Activated B cell treated with CpG ODN at 0.5 μM for 24 hours (primary cell): Measurements from ENCODE around the gene ARHGAP32. TPM values are rescaled to one million over a fixed set of nuclear protein-coding genes. Genes with fewer than 3 reads are reported as not detected.

Experiments used
- ATAC-seq: fragments of 200-7000 bp; cut with Tn5 transposase; one replicate; pipeline ENCODE4 v1.10.0; 2021; ENCODE audit warnings: low read depth, mild to moderate bottlenecking, moderate library complexity
- CTCF ChIA-PET: fragments of 350-600 bp; sonication (Branson Sonifier 250); formaldehyde crosslinking; loops from one replicate; lab custom pipeline; 2021; ENCODE audit warnings: antibody characterized with exemption; lab: Charles Lee
- POLR2A ChIA-PET: fragments of 350-600 bp; sonication (Branson Sonifier 250); formaldehyde crosslinking; loops from one replicate; lab custom pipeline; 2021; ENCODE audit warnings: antibody characterized with exemption; lab: Charles Lee
- DNase-seq: peaks from one replicate; pipeline ENCODE4 v3.0.0; 2022
- H3K27ac Mint-ChIP-seq: one replicate; pipeline ENCODE4 v1.8.0; 2020; ENCODE audit warnings: mixed read lengths
- H3K27me3 Mint-ChIP-seq: one replicate; pipeline ENCODE4 v1.8.0; 2021; ENCODE audit warnings: mixed read lengths
- H3K36me3 Mint-ChIP-seq: one replicate; pipeline ENCODE4 v1.8.0; 2021; ENCODE audit warnings: low read depth, mixed read lengths
- H3K4me1 Mint-ChIP-seq: one replicate; pipeline ENCODE4 v1.8.0; 2021; ENCODE audit warnings: mixed read lengths
- H3K4me3 Mint-ChIP-seq: one replicate; pipeline ENCODE4 v1.8.0; 2020; ENCODE audit warnings: mild to moderate bottlenecking, mixed read lengths
- H3K9me3 Mint-ChIP-seq: one replicate; pipeline ENCODE4 v1.8.0; 2020; ENCODE audit warnings: mixed read lengths
- intact Hi-C: fragments of 100-400 bp; cut with micrococcal nuclease; formaldehyde crosslinking; loops from one replicate; pipeline ENCODE4 v1.15.1; 2024
- total RNA-seq: library from RNA; stranded (reverse); gene quantifications from 2 replicates; pipeline ENCODE4 v1.2.3, GENCODE V29; 2022
- TF ChIP-seq, protein P1 (sequence below): fragments of 200-600 bp; IDR thresholded peaks from one replicate; pipeline ENCODE4 v1.8.0; 2022; ENCODE audit warnings: antibody characterized with exemption, mild to moderate bottlenecking

ARHGAP32 gene
- total RNA-seq, 1 donor from 2014 or later = 6.0 TPM

DNA sequence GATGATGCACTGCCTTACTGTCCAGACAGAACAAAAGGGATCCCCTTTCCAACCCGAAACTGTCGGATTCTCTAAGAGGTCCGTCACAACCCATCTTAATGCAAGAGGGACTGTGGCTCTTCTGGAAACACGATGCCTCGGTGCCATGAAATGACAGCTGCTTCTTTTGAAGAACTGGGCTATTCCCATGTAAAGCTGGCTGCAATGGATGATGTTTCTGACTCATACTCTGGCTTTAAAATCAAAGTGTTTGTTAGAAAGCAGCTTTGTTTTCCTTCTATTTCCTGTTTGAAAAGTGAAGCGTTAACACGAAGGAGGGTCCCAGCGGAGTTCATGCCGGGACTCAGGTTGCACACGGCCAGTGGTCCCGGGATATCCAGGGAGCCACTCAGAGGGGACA is 252.5 kb downstream of the ARHGAP32 start:
- Mint-ChIP-seq H3K4me1 (no peaks in the 10 kb centered on the region), H3K27ac (no peak overlapping the region), H3K27me3 (peaks cover 21% of the 10 kb centered on the region), H3K4me3 (no peak overlapping the region), H3K9me3 (no peaks in the 10 kb centered on the region), H3K36me3 (no peaks in the 10 kb centered on the region)
- intact Hi-C loops = no loop called here
- ChIA-PET POLR2A (no interaction called here), CTCF (interaction anchor here (1.4 kb wide), 1 partner anchor 17 kb away, joined by 5 read pairs; no protein-coding TSS in a partner anchor)
- TF ChIP-seq, protein P1, sequence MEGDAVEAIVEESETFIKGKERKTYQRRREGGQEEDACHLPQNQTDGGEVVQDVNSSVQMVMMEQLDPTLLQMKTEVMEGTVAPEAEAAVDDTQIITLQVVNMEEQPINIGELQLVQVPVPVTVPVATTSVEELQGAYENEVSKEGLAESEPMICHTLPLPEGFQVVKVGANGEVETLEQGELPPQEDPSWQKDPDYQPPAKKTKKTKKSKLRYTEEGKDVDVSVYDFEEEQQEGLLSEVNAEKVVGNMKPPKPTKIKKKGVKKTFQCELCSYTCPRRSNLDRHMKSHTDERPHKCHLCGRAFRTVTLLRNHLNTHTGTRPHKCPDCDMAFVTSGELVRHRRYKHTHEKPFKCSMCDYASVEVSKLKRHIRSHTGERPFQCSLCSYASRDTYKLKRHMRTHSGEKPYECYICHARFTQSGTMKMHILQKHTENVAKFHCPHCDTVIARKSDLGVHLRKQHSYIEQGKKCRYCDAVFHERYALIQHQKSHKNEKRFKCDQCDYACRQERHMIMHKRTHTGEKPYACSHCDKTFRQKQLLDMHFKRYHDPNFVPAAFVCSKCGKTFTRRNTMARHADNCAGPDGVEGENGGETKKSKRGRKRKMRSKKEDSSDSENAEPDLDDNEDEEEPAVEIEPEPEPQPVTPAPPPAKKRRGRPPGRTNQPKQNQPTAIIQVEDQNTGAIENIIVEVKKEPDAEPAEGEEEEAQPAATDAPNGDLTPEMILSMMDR = no peak
- ATAC-seq = no peak
- no peak for DNase-seq

- no peak overlapping the region for H3K4me3 Mint-ChIP-seq
- TF ChIP-seq, protein P1 = no peak
- intact Hi-C loops = no loop called here
- H3K4me1 Mint-ChIP-seq = no peaks in the 10 kb centered on the region
- DNase-seq = no peak
- no peak overlapping the region for H3K27ac Mint-ChIP-seq
- H3K27me3 Mint-ChIP-seq = peaks cover 12% of the 10 kb centered on the region
- no peaks in the 10 kb centered on the region for H3K36me3 Mint-ChIP-seq
- POLR2A ChIA-PET = no interaction called here
- no peak for ATAC-seq
- CTCF ChIA-PET = interaction anchor here (1.4 kb wide), 1 partner anchor 54 kb away, joined by 4 read pairs; no protein-coding TSS in a partner anchor
- H3K9me3 Mint-ChIP-seq = peaks cover 3% of the 10 kb centered on the region
Measured at GRCh38 chr11:128938156-128938885, 253.8 kb downstream of the ARHGAP32 start.

DNA sequence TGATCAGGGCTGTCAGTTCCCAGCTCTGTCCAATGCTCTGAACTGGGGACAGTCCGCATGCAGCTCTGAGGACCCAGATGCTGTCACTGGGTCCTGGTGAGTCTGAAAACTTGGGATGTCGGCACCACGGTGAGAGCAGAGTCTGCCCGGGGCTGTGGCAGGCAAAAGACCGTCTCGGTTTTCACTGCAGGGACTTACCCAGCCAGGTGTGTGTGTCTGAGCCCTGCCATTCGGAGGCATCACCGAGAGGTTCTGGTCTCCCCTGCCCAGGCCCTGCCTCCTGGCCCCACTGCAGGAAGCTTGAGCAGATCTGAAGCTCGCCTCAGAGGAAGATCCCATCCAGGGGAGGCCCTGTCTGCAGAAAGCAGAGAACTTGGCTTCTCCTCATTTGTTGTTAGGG is 254.6 kb downstream of the ARHGAP32 start:
- Mint-ChIP-seq H3K27ac (no peak overlapping the region), H3K9me3 (peaks cover 3% of the 10 kb centered on the region), H3K4me1 (no peaks in the 10 kb centered on the region), H3K4me3 (no peak overlapping the region), H3K36me3 (no peaks in the 10 kb centered on the region), H3K27me3 (peaks cover 8% of the 10 kb centered on the region)
- TF ChIP-seq, protein P1 = no peak
- no peak for ATAC-seq
- ChIA-PET CTCF (interaction anchor here (1.4 kb wide), 1 partner anchor 53 kb away, joined by 4 read pairs; no protein-coding TSS in a partner anchor), POLR2A (no interaction called here)
- intact Hi-C loops = no loop called here
- DNase-seq = no peak

GRCh38 chr11:128936606-128937251 is 255.4 kb downstream of the ARHGAP32 start:
- Mint-ChIP-seq H3K4me1 (no peaks in the 10 kb centered on the region), H3K36me3 (no peaks in the 10 kb centered on the region), H3K4me3 (no peak overlapping the region), H3K27me3 (peaks cover 5% of the 10 kb centered on the region), H3K27ac (no peak overlapping the region), H3K9me3 (peaks cover 3% of the 10 kb centered on the region)
- no peak for ATAC-seq
- CTCF ChIA-PET = no interaction called here
- DNase-seq = no peak
- intact Hi-C loops = no loop called here
- POLR2A ChIA-PET = no interaction called here
- TF ChIP-seq, protein P1 = no peak

- DNase-seq (no peak), ATAC-seq (no peak)
- TF ChIP-seq, protein P1 = no peak
- Mint-ChIP-seq H3K27me3 (peaks cover 7% of the 10 kb centered on the region), H3K4me3 (no peak overlapping the region), H3K36me3 (no peaks in the 10 kb centered on the region), H3K4me1 (no peaks in the 10 kb centered on the region), H3K27ac (no peak overlapping the region), H3K9me3 (peaks cover 3% of the 10 kb centered on the region)
- intact Hi-C loops = no loop called here
- ChIA-PET CTCF (no interaction called here), POLR2A (no interaction called here)
Measured at GRCh38 chr11:128934926-128935325, 257.2 kb downstream of the ARHGAP32 start.
